Measurements from ENCODE around the gene SPATA17. TPM values are rescaled to one million over a fixed set of nuclear protein-coding genes. Genes with fewer than 3 reads are reported as not detected.

Gene SPATA17
- total and polyA plus RNA-seq, 2 of the 8 experiments (the other 6 are each of a cell fraction or from before 2014, with no cell fraction given): 0.17 to 0.48 TPM

DNA sequence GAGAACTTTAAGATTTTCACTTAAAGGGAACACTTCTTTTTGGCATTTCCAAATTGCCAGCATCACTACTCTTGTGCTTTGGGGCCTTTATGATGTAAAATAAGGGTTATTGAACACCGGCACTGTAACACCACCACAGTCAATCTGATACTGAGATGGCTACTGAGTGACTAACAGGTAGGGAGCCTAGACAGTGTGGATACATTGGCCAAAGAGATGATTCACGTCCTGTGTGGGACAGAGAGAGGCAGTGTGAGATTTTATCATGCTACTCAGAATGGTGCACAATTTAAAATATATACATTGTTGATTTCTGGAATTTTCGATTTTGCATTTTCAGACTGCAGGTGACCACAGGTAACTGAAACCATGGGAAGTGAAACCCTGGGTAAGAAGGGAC, 261.6 kb downstream of the SPATA17 start:
- Histone ChIP-seq H2AK5ac (ENCODE audit: low read depth, low read length) (no peak overlapping the region), H2AFZ (ENCODE audit: low read length) (no peak overlapping the region), H3K4ac (replicated peaks; ENCODE audit: insufficient read length, low read depth, low read length) (no peak overlapping the region), H3K56ac (replicated peaks; ENCODE audit: insufficient read length, low read depth, low read length) (no peak overlapping the region), H3K27ac (ENCODE audit: low read depth, low read length) (no peak overlapping the region), H4K5ac (ENCODE audit: insufficient read length, low read depth, low read length) (no peak overlapping the region), H3K79me1 (ENCODE audit: low read depth, low read length) (no peaks in the 10 kb centered on the region), H2BK12ac (ENCODE audit: low read depth, low read length) (no peak overlapping the region), H3K79me2 (ENCODE audit: control insufficient read depth in 1 of 2, insufficient read depth in 2 of 2, low read length in 2 of 2) (no peaks in the 10 kb centered on the region), H3K9ac (replicated peaks in 1 of 4; ENCODE audit: extremely low read depth in 1 of 4, low read depth in 3 of 4, low read length in 3 of 4) (no peak overlapping the region), H3K18ac (ENCODE audit: extremely low read depth, low read length) (no peak overlapping the region), H3K23me2 (ENCODE audit: low read depth, low read length) (no peaks in the 10 kb centered on the region), H4K20me1 (replicated peaks in 1 of 2; ENCODE audit: control insufficient read depth in 1 of 2, insufficient read depth in 2 of 2, low read length in 2 of 2) (no peaks in the 10 kb centered on the region), H3K4me1 (replicated peaks in 1 of 4; ENCODE audit: control insufficient read depth in 3 of 4, insufficient read depth in 4 of 4, low read length in 3 of 4) (no peaks in the 10 kb centered on the region), H3K23ac (ENCODE audit: insufficient read length) (no peak overlapping the region), H3K9me3 (ENCODE audit: insufficient read depth in 2 of 2, low read depth in 1 of 2, low read length in 1 of 2) (no peaks in the 10 kb centered on the region), H3K27me3 (replicated peaks in 1 of 4; ENCODE audit: control insufficient read depth in 3 of 4, extremely low read depth in 1 of 4, insufficient read depth in 3 of 4, low read length in 3 of 4) (no peaks in the 10 kb centered on the region), H3K14ac (ENCODE audit: insufficient read length) (no peak overlapping the region), H3K4me2 (ENCODE audit: insufficient read depth in 1 of 2, low read depth in 2 of 2, low read length in 2 of 2) (no peak overlapping the region), H4K91ac (replicated peaks; ENCODE audit: insufficient read length, low read length) (no peak overlapping the region), H3K4me3 (ENCODE audit: extremely low read depth in 1 of 4, insufficient read depth in 2 of 4, low read depth in 3 of 4, low read length in 4 of 4) (no peak overlapping the region), H2BK15ac (ENCODE audit: low read length) (no peak overlapping the region), H3K36me3 (ENCODE audit: control insufficient read depth in 2 of 4, insufficient read depth in 4 of 4, low read length in 3 of 4) (no peaks in the 10 kb centered on the region), H4K8ac (ENCODE audit: extremely low read depth, insufficient read depth, low read length) (no peak overlapping the region), H2BK120ac (replicated peaks; ENCODE audit: low read depth, low read length) (no peak overlapping the region), H2BK5ac (ENCODE audit: low read depth, low read length) (no peak overlapping the region), H2BK20ac (ENCODE audit: low read length) (no peak overlapping the region)
- CTCF ChIA-PET (ENCODE audit: partially characterized antibody): no interaction called here
- POLR2A ChIA-PET (ENCODE audit: partially characterized antibody): no interaction called here
- 84% methylated on average over 3 of the region's 3 CpGs; no CpG with 5 or more reads in 1 of the 2 experiments for WGBS, 2 experiments (ENCODE audit: extremely low coverage in 1 of 2, insufficient coverage in 1 of 2, insufficient read length in 1 of 2, insufficient replicate concordance in 2 of 2, low coverage in 1 of 2, low lambda C conversion rate in 2 of 2, missing lambda C conversion rate in 1 of 2)
- DNase-seq (ENCODE audit: low read depth in 1 of 2, low spot score in 2 of 2): no peak
- no peak for FAIRE-seq
- TF ChIP-seq NRF1 (IDR thresholded peaks at IDR 0.05; ENCODE audit: low read depth, low read length) (no peak), SAP30 (IDR thresholded peaks at IDR 0.05; ENCODE audit: insufficient read depth, insufficient replicate concordance, low read length) (no peak), TEAD4 (IDR thresholded peaks at IDR 0.05; ENCODE audit: low read depth, low read length) (no peak)
- TF ChIP-seq, protein P1, sequence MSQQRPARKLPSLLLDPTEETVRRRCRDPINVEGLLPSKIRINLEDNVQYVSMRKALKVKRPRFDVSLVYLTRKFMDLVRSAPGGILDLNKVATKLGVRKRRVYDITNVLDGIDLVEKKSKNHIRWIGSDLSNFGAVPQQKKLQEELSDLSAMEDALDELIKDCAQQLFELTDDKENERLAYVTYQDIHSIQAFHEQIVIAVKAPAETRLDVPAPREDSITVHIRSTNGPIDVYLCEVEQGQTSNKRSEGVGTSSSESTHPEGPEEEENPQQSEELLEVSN (IDR thresholded peaks at IDR 0.05): no peak

Data from H1 (cell line).